Measurements from ENCODE around the gene TNIK.

TNIK gene

GRCh38 chr3:171342783-171343420 is 117.3 kb downstream of the TNIK start:
- H3K36me3 ChIP-seq (ENCODE audit: insufficient read depth, low read length), result no peaks in the 10 kb centered on the region
- H3K9ac ChIP-seq (ENCODE audit: low read depth, low read length), result no peak overlapping the region
- no peaks in the 10 kb centered on the region for H3K9me3 ChIP-seq (ENCODE audit: control insufficient read depth, insufficient read depth, low read length)
- peaks cover 21% of the 10 kb centered on the region for H3K4me1 ChIP-seq (ENCODE audit: insufficient read depth, low read length)

GRCh38 chr3:171342200-171342599 is 118.0 kb downstream of the TNIK start:
- Histone ChIP-seq H3K9me3 (ENCODE audit: control insufficient read depth, insufficient read depth, low read length) (no peaks in the 10 kb centered on the region), H3K36me3 (ENCODE audit: insufficient read depth, low read length) (no peaks in the 10 kb centered on the region), H3K9ac (ENCODE audit: low read depth, low read length) (no peak overlapping the region), H3K4me1 (ENCODE audit: insufficient read depth, low read length) (peaks cover 14% of the 10 kb centered on the region)

- H3K9me3 ChIP-seq (ENCODE audit: control insufficient read depth, insufficient read depth, low read length), result no peaks in the 10 kb centered on the region
- H3K36me3 ChIP-seq (ENCODE audit: insufficient read depth, low read length), result no peaks in the 10 kb centered on the region
- no peak overlapping the region for H3K9ac ChIP-seq (ENCODE audit: low read depth, low read length)
- peaks cover 5% of the 10 kb centered on the region for H3K4me1 ChIP-seq (ENCODE audit: insufficient read depth, low read length)
These were observed 119.8 kb downstream of the TNIK start for GRCh38 chr3:171340434-171340833.

GRCh38 chr3:171339598-171339997 is 120.6 kb downstream of the TNIK start:
- Histone ChIP-seq H3K4me1 (ENCODE audit: insufficient read depth, low read length) (no peaks in the 10 kb centered on the region; the same call in 1 of the 2 replicates), H3K36me3 (ENCODE audit: insufficient read depth, low read length) (no peaks in the 10 kb centered on the region), H3K9ac (ENCODE audit: low read depth, low read length) (no peak overlapping the region), H3K9me3 (ENCODE audit: control insufficient read depth, insufficient read depth, low read length) (no peaks in the 10 kb centered on the region)

GRCh38 chr3:171336406-171336805 is 123.8 kb downstream of the TNIK start:
- Histone ChIP-seq H3K9me3 (ENCODE audit: control insufficient read depth, insufficient read depth, low read length) (no peaks in the 10 kb centered on the region), H3K36me3 (ENCODE audit: insufficient read depth, low read length) (no peaks in the 10 kb centered on the region), H3K4me1 (ENCODE audit: insufficient read depth, low read length) (no peaks in the 10 kb centered on the region; the same call in 1 of the 2 replicates), H3K9ac (ENCODE audit: low read depth, low read length) (no peak overlapping the region)

- Histone ChIP-seq H3K4me1 (ENCODE audit: insufficient read depth, low read length) (peaks cover 1% of the 10 kb centered on the region; the same call in 1 of the 2 replicates), H3K36me3 (ENCODE audit: insufficient read depth, low read length) (no peaks in the 10 kb centered on the region), H3K9me3 (ENCODE audit: control insufficient read depth, insufficient read depth, low read length) (no peaks in the 10 kb centered on the region), H3K9ac (ENCODE audit: low read depth, low read length) (no peak overlapping the region)
These were observed 124.6 kb downstream of the TNIK start for GRCh38 chr3:171335559-171335958.

- Histone ChIP-seq H3K4me1 (ENCODE audit: insufficient read depth, low read length) (peaks cover 10% of the 10 kb centered on the region), H3K9ac (ENCODE audit: low read depth, low read length) (no peak overlapping the region)
These were observed 125.8 kb downstream of the TNIK start for GRCh38 chr3:171334465-171334811.

GRCh38 chr3:171333784-171334464 is 126.3 kb downstream of the TNIK start:
- H3K4me1 ChIP-seq (ENCODE audit: insufficient read depth, low read length), result peaks cover 10% of the 10 kb centered on the region
- no peaks in the 10 kb centered on the region for H3K36me3 ChIP-seq (ENCODE audit: insufficient read depth, low read length)
- H3K9me3 ChIP-seq (ENCODE audit: control insufficient read depth, insufficient read depth, low read length), result no peaks in the 10 kb centered on the region
- no peak overlapping the region for H3K9ac ChIP-seq (ENCODE audit: low read depth, low read length)

More at GRCh38 chr3:171334465-171334811, 125.8 kb downstream of the TNIK start:
- no peaks in the 10 kb centered on the region for H3K36me3 ChIP-seq (ENCODE audit: insufficient read depth, low read length)
- H3K9me3 ChIP-seq (ENCODE audit: control insufficient read depth, insufficient read depth, low read length), result no peaks in the 10 kb centered on the region

- Histone ChIP-seq H3K9ac (ENCODE audit: low read depth, low read length) (no peak overlapping the region), H3K4me1 (ENCODE audit: insufficient read depth, low read length) (peaks cover 10% of the 10 kb centered on the region; the same call in 1 of the 2 replicates), H3K9me3 (ENCODE audit: control insufficient read depth, insufficient read depth, low read length) (0 out of 2 replicates have a peak, but pooled peaks cover 7% of the 10 kb centered on the region), H3K36me3 (ENCODE audit: insufficient read depth, low read length) (no peaks in the 10 kb centered on the region)
These were observed 129.3 kb downstream of the TNIK start for GRCh38 chr3:171330938-171331337.

- peaks cover 10% of the 10 kb centered on the region; the same call in 1 of the 2 replicates for H3K4me1 ChIP-seq (ENCODE audit: insufficient read depth, low read length)
- no peak overlapping the region for H3K9ac ChIP-seq (ENCODE audit: low read depth, low read length)
- H3K36me3 ChIP-seq (ENCODE audit: insufficient read depth, low read length), result no peaks in the 10 kb centered on the region
- 0 out of 2 replicates have a peak, but pooled peaks cover 7% of the 10 kb centered on the region for H3K9me3 ChIP-seq (ENCODE audit: control insufficient read depth, insufficient read depth, low read length)
These were observed 130.5 kb downstream of the TNIK start for GRCh38 chr3:171329746-171330145.

- Histone ChIP-seq H3K4me1 (ENCODE audit: insufficient read depth, low read length) (peaks cover 10% of the 10 kb centered on the region; the same call in 1 of the 2 replicates), H3K9me3 (ENCODE audit: control insufficient read depth, insufficient read depth, low read length) (0 out of 2 replicates have a peak, but pooled peaks cover 7% of the 10 kb centered on the region), H3K9ac (ENCODE audit: low read depth, low read length) (no peak overlapping the region), H3K36me3 (ENCODE audit: insufficient read depth, low read length) (no peaks in the 10 kb centered on the region)
These were observed 131.7 kb downstream of the TNIK start for GRCh38 chr3:171328419-171329082.

- Histone ChIP-seq H3K9ac (ENCODE audit: low read depth, low read length) (no peak overlapping the region), H3K36me3 (ENCODE audit: insufficient read depth, low read length) (no peaks in the 10 kb centered on the region), H3K9me3 (ENCODE audit: control insufficient read depth, insufficient read depth, low read length) (0 out of 2 replicates have a peak, but pooled peaks cover 7% of the 10 kb centered on the region), H3K4me1 (ENCODE audit: insufficient read depth, low read length) (peaks cover 10% of the 10 kb centered on the region; the same call in 1 of the 2 replicates)
These were observed 132.6 kb downstream of the TNIK start for GRCh38 chr3:171327441-171328174.

- 0 out of 2 replicates have a peak, but pooled peaks cover 7% of the 10 kb centered on the region for H3K9me3 ChIP-seq (ENCODE audit: control insufficient read depth, insufficient read depth, low read length)
- peaks cover 12% of the 10 kb centered on the region; the same call in 1 of the 2 replicates for H3K4me1 ChIP-seq (ENCODE audit: insufficient read depth, low read length)
- H3K9ac ChIP-seq (ENCODE audit: low read depth, low read length), result no peak overlapping the region
- no peaks in the 10 kb centered on the region for H3K36me3 ChIP-seq (ENCODE audit: insufficient read depth, low read length)
These were observed 133.3 kb downstream of the TNIK start for GRCh38 chr3:171326717-171327440.
